ENCODE data around the gene MPV17.

MPV17 gene

DNA sequence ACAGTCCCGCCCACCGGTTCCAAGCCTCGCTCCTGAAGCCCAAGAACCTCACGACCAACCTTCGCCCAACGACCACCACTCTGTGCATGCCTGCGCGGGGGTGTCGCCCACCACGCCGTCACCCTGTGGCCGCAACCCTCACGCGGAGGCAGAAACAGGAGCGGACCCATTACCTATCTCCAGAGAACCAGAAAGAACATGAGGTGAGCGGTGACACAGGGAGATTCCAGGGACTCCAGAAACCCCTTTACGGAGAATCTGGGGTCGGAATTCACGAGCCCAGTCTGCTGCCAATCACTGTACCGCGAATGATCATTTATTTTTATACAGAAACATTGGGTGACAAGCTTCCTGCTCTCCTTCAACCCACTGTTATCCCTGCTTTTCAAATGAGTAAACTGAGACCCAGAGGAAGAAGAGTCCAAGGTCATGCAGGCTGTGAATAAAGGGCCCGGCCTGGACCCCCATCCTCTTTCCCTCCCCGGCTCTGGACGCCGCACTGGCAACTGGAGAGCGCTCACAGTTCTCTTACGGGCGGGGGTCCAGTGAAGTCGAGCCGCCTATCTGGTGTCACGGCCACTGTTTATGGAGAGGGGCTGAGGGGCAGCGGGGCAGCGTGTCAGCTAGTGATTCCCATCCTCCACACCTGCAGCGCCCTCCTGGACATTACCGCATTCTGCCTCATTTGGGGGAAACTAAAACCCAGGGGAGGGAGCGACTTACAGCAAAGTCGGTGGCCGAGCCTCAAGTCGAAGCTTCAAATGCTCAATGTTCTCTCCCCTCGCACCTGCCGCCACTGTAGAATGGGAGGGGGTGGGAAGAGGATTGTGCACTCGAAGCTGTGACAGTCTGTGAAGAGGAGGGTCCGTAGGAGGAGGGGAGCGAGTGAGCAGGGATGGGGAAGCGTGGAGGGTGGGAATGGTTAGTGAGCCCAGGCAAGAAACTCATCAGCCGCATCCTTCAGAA lies 59.3 kb downstream of the MPV17 start:
- Histone ChIP-seq H3K27me3 (ENCODE audit: control insufficient read depth, insufficient read depth, low read length) (peaks cover 87% of the 10 kb centered on the region), H3K9me3 (ENCODE audit: control insufficient read depth, insufficient read depth, low read depth, low read length) (no peaks in the 10 kb centered on the region), H3K9ac (ENCODE audit: low read length) (no peak overlapping the region), H3K4me1 (ENCODE audit: control insufficient read depth, insufficient read depth, low read length) (peaks cover 15% of the 10 kb centered on the region), H3K36me3 (ENCODE audit: control insufficient read depth, insufficient read depth, low read length) (no peaks in the 10 kb centered on the region), H3K27ac (ENCODE audit: low read depth, low read length) (no peak overlapping the region), H3K4me3 (ENCODE audit: low read depth, low read length) (peak overlapping the region; percentile 56)

DNA sequence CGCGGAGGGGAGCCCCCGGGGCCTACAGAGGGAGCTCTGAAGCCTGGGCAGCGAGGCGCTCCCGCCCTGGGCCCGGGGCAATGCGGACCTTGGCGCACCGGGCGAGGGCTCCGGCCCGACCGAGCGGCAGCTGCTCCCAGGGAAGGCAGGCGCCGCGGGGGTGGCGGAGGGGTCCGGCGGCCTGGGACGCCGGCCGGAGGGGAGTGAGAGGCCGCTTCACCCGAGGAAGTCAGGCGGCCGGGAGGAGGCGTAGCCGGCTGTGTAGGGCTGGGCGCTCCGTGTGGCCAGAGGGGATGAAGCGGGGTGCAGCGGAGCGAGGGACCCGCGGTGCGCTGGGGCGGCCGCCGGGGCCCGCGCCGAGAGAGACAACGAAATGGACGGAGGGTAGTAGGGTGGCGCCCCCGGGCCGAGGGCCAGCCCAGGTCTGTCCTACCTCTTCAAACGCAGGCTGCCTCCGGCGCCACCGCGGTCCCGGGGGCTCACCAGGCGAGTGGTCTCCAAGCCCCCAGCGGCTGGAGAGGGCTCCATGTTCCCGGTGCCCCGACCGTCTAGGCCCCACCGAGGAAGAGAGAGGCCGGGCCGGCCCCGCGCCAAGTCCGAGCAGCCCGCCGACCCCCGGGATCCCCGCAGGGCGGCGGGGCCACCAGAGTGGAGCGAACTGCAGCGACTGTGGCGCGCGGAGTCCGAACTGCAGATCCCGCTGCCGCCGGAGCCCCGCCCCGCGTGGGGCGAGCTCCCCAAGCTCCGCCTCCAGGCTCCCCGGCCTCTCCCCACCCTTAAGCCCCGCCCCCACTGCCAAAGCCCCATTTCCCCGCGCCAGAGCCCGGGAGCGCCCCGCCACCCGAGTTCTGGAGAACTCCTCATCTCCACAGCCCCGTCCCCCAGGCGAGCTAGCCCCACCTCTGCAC lies 60.3 kb downstream of the MPV17 start, which contains the start of gene SLC30A3:
TSS of gene SLC30A3 (minus strand) at position 669 of the 908 bp plus-strand sequence. CDS start at position 528, 141 bp downstream.
- Histone ChIP-seq H3K4me3 (ENCODE audit: low read depth, low read length) (peak within 1 kb of the TSS; percentile 56), H3K36me3 (ENCODE audit: control insufficient read depth, insufficient read depth, low read length) (no peaks in the 10 kb centered on the region), H3K9me3 (ENCODE audit: control insufficient read depth, insufficient read depth, low read depth, low read length) (no peaks in the 10 kb centered on the region), H3K27ac (ENCODE audit: low read depth, low read length) (no peak within 1 kb of the TSS), H3K27me3 (ENCODE audit: control insufficient read depth, insufficient read depth, low read length) (peaks cover 91% of the 10 kb centered on the region), H3K4me1 (ENCODE audit: control insufficient read depth, insufficient read depth, low read length) (peaks cover 15% of the 10 kb centered on the region), H3K9ac (ENCODE audit: low read length) (no peak within 1 kb of the TSS)

DNA sequence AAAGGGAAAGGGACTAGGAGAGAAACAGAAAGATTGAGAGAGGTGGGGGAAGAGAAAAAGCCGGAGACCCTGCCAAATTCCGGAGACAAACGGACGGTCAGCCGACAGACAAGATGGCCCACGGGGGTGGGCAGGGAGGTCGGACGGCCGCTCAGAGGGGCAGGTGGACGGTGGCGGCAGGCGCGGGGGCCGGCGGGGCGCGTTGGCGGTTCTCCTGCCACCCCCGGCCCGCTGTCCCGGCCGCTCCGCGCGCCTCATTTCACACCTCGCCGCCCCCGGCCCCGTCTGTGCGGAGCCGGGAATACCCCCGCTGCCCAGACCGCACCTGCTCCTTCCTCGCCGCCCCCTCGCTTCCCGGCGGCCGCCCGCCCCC lies 61.0 kb downstream of the MPV17 start:
- H3K9me3 ChIP-seq (ENCODE audit: control insufficient read depth, insufficient read depth, low read depth, low read length) = no peaks in the 10 kb centered on the region
- H3K36me3 ChIP-seq (ENCODE audit: control insufficient read depth, insufficient read depth, low read length) = no peaks in the 10 kb centered on the region
- no peak overlapping the region for H3K27ac ChIP-seq (ENCODE audit: low read depth, low read length)
- no peak overlapping the region for H3K9ac ChIP-seq (ENCODE audit: low read length)
- peaks cover 92% of the 10 kb centered on the region for H3K27me3 ChIP-seq (ENCODE audit: control insufficient read depth, insufficient read depth, low read length)
- peak overlapping the region; percentile 56 for H3K4me3 ChIP-seq (ENCODE audit: low read depth, low read length)
- H3K4me1 ChIP-seq (ENCODE audit: control insufficient read depth, insufficient read depth, low read length) = peaks cover 15% of the 10 kb centered on the region

DNA sequence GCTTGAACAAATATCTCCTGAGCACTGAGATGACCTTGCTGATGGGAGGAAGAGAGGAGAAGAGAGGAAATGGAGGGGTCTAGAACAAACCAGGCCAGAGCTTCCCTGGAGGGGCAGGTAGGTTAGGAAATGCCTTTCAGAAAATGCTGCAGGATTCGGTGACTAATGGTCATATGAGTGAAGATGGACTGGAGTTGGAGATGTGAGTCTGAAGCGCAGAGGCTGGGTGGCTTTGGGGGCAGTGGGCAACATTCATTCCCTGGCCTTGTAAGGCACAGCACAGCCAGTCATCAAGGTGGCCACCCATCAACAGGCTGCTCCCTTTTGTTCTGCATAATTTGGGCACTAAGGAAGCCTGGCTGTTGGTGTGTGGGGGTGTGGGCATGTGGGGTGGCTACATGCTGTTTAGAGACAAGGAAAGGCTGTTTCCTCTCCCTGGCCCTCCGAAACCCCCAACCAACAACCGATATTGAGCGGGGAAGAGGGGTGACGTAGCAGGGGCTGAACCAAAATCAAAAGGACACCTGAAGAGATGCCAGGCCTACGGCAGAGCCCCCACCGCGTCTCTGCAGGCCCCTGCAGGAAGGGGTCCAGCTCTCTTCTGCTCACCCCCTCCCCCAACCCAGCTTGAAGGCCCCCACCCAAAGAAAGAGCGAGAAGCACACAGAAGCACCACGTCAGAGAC lies 61.5 kb downstream of the MPV17 start:
- H3K27ac ChIP-seq (ENCODE audit: low read depth, low read length) = no peak overlapping the region
- H3K9me3 ChIP-seq (ENCODE audit: control insufficient read depth, insufficient read depth, low read depth, low read length) = no peaks in the 10 kb centered on the region
- peak overlapping the region; percentile 56 for H3K4me3 ChIP-seq (ENCODE audit: low read depth, low read length)
- peaks cover 15% of the 10 kb centered on the region for H3K4me1 ChIP-seq (ENCODE audit: control insufficient read depth, insufficient read depth, low read length)
- peaks cover 91% of the 10 kb centered on the region for H3K27me3 ChIP-seq (ENCODE audit: control insufficient read depth, insufficient read depth, low read length)
- H3K36me3 ChIP-seq (ENCODE audit: control insufficient read depth, insufficient read depth, low read length) = no peaks in the 10 kb centered on the region
- no peak overlapping the region for H3K9ac ChIP-seq (ENCODE audit: low read length)
